ENCODE data around the gene UBE2D2. TPM values are rescaled to one million over a fixed set of nuclear protein-coding genes. Genes with fewer than 3 reads are reported as not detected.

Gene UBE2D2
- polyA plus RNA-seq, 3 donors, result 41.2 to 167 (median 133) TPM

GRCh38 chr5:139523635-139524445, 37.3 kb upstream of the UBE2D2 start:
- H3K9me3 Mint-ChIP-seq, result no peaks in the 10 kb centered on the region
- H2AFZ ChIP-seq (ENCODE audit: insufficient read depth, low read depth, low read length, poor library complexity, severe bottlenecking), result no peak overlapping the region
- H3K4me2 ChIP-seq (replicated peaks; ENCODE audit: extremely low read depth, low read length, poor library complexity, severe bottlenecking), result no peak overlapping the region
- peaks cover 18% of the 10 kb centered on the region for H3K4me1 Mint-ChIP-seq
- H3K79me2 ChIP-seq (ENCODE audit: insufficient read depth, low read length), result no peaks in the 10 kb centered on the region
- H3K27me3 Mint-ChIP-seq (ENCODE audit: low read depth in 3 of 3), result peaks cover 3 to 9% (median 5%) of the 10 kb centered on the region in 3 donors
- WGBS (ENCODE audit: insufficient coverage), result 98% methylated on average over 8 of the region's 10 CpGs
- H3K36me3 ChIP-seq (replicated peaks in 1 of 2; ENCODE audit: control insufficient read depth in 1 of 2, insufficient read depth in 2 of 2, low read length in 2 of 2), result no peaks in the 10 kb centered on the region
- H3K4me3 Mint-ChIP-seq, result no peak overlapping the region
- no peak overlapping the region for H3K9ac ChIP-seq (ENCODE audit: insufficient read depth, low read length, poor library complexity, severe bottlenecking)
- H3K27ac Mint-ChIP-seq, result peak overlapping the region in 1 of 7 donors; percentile 9
- no peaks in the 10 kb centered on the region for H4K20me1 ChIP-seq (ENCODE audit: insufficient read depth, low read length)
- no peak overlapping the region for H3K27ac ChIP-seq (ENCODE audit: low read depth in 1 of 2, low read length in 2 of 2)
- H3K36me3 Mint-ChIP-seq, result peaks cover 0 to 2% of the 10 kb centered on the region in 2 donors
- no peaks in the 10 kb centered on the region for H3K27me3 ChIP-seq (ENCODE audit: control insufficient read depth in 2 of 2, insufficient read depth in 2 of 2, low read length in 2 of 2)
- intact Hi-C loops (cut with micrococcal nuclease), result no loop called here
- no peak for TF ChIP-seq CTCF (IDR thresholded peaks at IDR 0.05)
- no peak for DNase-seq
- no peak overlapping the region for H3K4me3 ChIP-seq (replicated peaks in 1 of 3; ENCODE audit: low read depth in 2 of 3, low read length in 3 of 3)
- H3K4me1 ChIP-seq (ENCODE audit: control insufficient read depth in 1 of 2, insufficient read depth in 2 of 2, low read length in 2 of 2), result peaks cover 9% of the 10 kb centered on the region in 2 donors
- no peaks in the 10 kb centered on the region for H3K9me3 ChIP-seq (replicated peaks in 1 of 2; ENCODE audit: control insufficient read depth in 1 of 2, insufficient read depth in 1 of 2, low read length in 2 of 2)

GRCh38 chr5:139524446-139524845, 36.7 kb upstream of the UBE2D2 start:
- no peak for DNase-seq
- H3K9ac ChIP-seq (ENCODE audit: insufficient read depth, low read length, poor library complexity, severe bottlenecking), result no peak overlapping the region
- Mint-ChIP-seq H3K4me3 (no peak overlapping the region), H3K27ac (no peak overlapping the region), H3K4me1 (peaks cover 17% of the 10 kb centered on the region), H3K9me3 (no peaks in the 10 kb centered on the region), H3K36me3 (peaks cover 0 to 2% of the 10 kb centered on the region in 2 donors), H3K27me3 (ENCODE audit: low read depth in 3 of 3) (peaks cover 2 to 5% (median 3%) of the 10 kb centered on the region in 3 donors)
- intact Hi-C loops (cut with micrococcal nuclease), result no loop called here
- no CpG with 5 or more reads among the region's 4 CpGs for WGBS (ENCODE audit: insufficient coverage)
- peaks cover 9% of the 10 kb centered on the region in 2 donors for H3K4me1 ChIP-seq (ENCODE audit: control insufficient read depth in 1 of 2, insufficient read depth in 2 of 2, low read length in 2 of 2)
- H3K27me3 ChIP-seq (ENCODE audit: control insufficient read depth in 2 of 2, insufficient read depth in 2 of 2, low read length in 2 of 2), result no peaks in the 10 kb centered on the region
- H3K4me3 ChIP-seq (replicated peaks in 1 of 3; ENCODE audit: low read depth in 2 of 3, low read length in 3 of 3), result no peak overlapping the region
- H3K4me2 ChIP-seq (replicated peaks; ENCODE audit: extremely low read depth, low read length, poor library complexity, severe bottlenecking), result no peak overlapping the region
- H3K36me3 ChIP-seq (replicated peaks in 1 of 2; ENCODE audit: control insufficient read depth in 1 of 2, insufficient read depth in 2 of 2, low read length in 2 of 2), result no peaks in the 10 kb centered on the region
- H2AFZ ChIP-seq (ENCODE audit: insufficient read depth, low read depth, low read length, poor library complexity, severe bottlenecking), result peak overlapping the region; percentile 48
- no peaks in the 10 kb centered on the region for H3K9me3 ChIP-seq (replicated peaks in 1 of 2; ENCODE audit: control insufficient read depth in 1 of 2, insufficient read depth in 1 of 2, low read length in 2 of 2)
- H3K79me2 ChIP-seq (ENCODE audit: insufficient read depth, low read length), result no peaks in the 10 kb centered on the region
- no peaks in the 10 kb centered on the region for H4K20me1 ChIP-seq (ENCODE audit: insufficient read depth, low read length)
- H3K27ac ChIP-seq (ENCODE audit: low read depth in 1 of 2, low read length in 2 of 2), result no peak overlapping the region
- TF ChIP-seq CTCF (IDR thresholded peaks at IDR 0.05), result no peak

All from CD14-positive monocyte (primary cell).